ENCODE data around the gene XPO4.

DNA sequence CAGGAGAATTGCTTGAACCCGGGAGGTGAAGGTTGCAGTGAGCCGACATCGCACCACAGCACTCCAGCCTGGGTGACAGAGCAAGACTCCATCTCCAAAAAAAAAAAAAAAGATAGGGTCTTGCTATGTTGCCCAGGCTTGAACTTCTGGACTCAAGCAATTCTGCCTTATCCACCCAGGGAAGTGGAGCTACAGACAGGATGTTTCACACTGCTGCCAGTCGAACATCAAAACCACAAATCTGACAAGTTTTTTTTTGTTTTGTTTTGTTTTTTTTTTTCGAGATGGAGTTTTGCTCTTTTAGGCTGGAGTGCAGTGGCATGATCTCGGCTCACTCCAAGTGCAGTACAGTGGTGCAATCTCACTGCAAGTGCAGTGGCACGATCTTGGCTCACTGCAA lies 10.8 kb downstream of the XPO4 start:
- no peak for TF ChIP-seq RAD21 (IDR thresholded peaks at IDR 0.05; ENCODE audit: low read length)
- TF ChIP-seq TCF12 (IDR thresholded peaks at IDR 0.05), result no peak
- no peak for TF ChIP-seq POLR2AphosphoS5 (IDR thresholded peaks at IDR 0.05; ENCODE audit: low read depth, low read length)
- TF ChIP-seq, protein P1, sequence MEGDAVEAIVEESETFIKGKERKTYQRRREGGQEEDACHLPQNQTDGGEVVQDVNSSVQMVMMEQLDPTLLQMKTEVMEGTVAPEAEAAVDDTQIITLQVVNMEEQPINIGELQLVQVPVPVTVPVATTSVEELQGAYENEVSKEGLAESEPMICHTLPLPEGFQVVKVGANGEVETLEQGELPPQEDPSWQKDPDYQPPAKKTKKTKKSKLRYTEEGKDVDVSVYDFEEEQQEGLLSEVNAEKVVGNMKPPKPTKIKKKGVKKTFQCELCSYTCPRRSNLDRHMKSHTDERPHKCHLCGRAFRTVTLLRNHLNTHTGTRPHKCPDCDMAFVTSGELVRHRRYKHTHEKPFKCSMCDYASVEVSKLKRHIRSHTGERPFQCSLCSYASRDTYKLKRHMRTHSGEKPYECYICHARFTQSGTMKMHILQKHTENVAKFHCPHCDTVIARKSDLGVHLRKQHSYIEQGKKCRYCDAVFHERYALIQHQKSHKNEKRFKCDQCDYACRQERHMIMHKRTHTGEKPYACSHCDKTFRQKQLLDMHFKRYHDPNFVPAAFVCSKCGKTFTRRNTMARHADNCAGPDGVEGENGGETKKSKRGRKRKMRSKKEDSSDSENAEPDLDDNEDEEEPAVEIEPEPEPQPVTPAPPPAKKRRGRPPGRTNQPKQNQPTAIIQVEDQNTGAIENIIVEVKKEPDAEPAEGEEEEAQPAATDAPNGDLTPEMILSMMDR (IDR thresholded peaks at IDR 0.05), result no peak
- TF ChIP-seq, protein P2, sequence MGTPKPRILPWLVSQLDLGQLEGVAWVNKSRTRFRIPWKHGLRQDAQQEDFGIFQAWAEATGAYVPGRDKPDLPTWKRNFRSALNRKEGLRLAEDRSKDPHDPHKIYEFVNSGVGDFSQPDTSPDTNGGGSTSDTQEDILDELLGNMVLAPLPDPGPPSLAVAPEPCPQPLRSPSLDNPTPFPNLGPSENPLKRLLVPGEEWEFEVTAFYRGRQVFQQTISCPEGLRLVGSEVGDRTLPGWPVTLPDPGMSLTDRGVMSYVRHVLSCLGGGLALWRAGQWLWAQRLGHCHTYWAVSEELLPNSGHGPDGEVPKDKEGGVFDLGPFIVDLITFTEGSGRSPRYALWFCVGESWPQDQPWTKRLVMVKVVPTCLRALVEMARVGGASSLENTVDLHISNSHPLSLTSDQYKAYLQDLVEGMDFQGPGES (IDR thresholded peaks at IDR 0.05; ENCODE audit: low read depth, low read length), result no peak
